ENCODE results near the gene F8A3. TPM values are rescaled to one million over a fixed set of nuclear protein-coding genes. Genes with fewer than 3 reads are reported as not detected.

F8A3 gene
- total and polyA plus RNA-seq, 2 donors (not counting 3 experiments of a cell fraction or from before 2014, with no cell fraction given): 0.06 to 9.7 TPM

DNA sequence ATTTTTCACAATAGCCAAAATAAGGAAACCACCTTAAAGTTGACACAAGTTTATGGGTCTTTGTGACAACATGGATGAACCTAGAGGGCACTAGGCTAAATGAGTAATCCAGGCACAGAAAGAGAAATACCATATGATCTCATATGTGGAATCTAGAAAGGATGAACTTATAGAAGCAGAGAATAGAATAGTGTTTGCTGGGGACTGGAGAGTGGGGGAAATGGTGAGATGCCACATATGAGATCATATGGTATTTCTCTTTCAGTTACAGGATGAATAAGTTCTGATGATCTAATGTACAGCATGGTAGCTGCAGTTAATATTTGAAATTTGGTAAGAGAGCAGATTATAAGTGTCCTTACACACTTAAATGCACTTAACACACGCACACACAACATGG, 40.7 kb downstream of the F8A3 start:
- no peak for DNase-seq (ENCODE audit: low read depth, low spot score)
- dilution Hi-C loops (cut with MboI; ENCODE audit: extremely low pct_ligation_motif_present, low sequenced_read_pairs): no loop called here
- BruUV-seq (replicated peaks): no TSS peak

More for the DNA sequence above, 40.7 kb downstream of the F8A3 start:
- Histone ChIP-seq H3K4me3 (replicated peaks in 1 of 3; ENCODE audit: insufficient read depth in 1 of 3, low read depth in 1 of 3, low read length in 3 of 3) (no peak overlapping the region), H3K9me1 (replicated peaks; ENCODE audit: control insufficient read depth, extremely low read depth, insufficient read depth, low read length) (no peaks in the 10 kb centered on the region), H3K27me3 (ENCODE audit: control insufficient read depth in 2 of 2, insufficient read depth in 2 of 2, low read length in 2 of 2) (no peaks in the 10 kb centered on the region), H3K4me1 (ENCODE audit: control insufficient read depth, extremely low read depth, insufficient read depth, low read length) (no peaks in the 10 kb centered on the region), H3K79me2 (ENCODE audit: control insufficient read depth, insufficient read depth, low read length) (no peaks in the 10 kb centered on the region), H3K9ac (replicated peaks; ENCODE audit: extremely low read depth, insufficient read depth, low read length) (no peak overlapping the region), H2AFZ (ENCODE audit: low read depth, low read length) (no peak overlapping the region), H3K4me2 (ENCODE audit: insufficient read depth, low read length) (no peak overlapping the region), H3K27ac (ENCODE audit: insufficient read depth, low read depth, low read length) (no peak overlapping the region), H3K9me3 (replicated peaks; ENCODE audit: control insufficient read depth, insufficient read depth, low read length) (no peaks in the 10 kb centered on the region), H4K20me1 (replicated peaks; ENCODE audit: control insufficient read depth, extremely low read depth, insufficient read depth, low read length) (no peaks in the 10 kb centered on the region), H3K36me3 (ENCODE audit: control insufficient read depth in 2 of 2, extremely low read depth in 1 of 2, insufficient read depth in 2 of 2, low read length in 2 of 2) (no peaks in the 10 kb centered on the region)
- POLR2A ChIA-PET: no interaction called here
- FAIRE-seq: no peak
- CTCF ChIA-PET: no interaction called here
- intact Hi-C loops (cut with micrococcal nuclease): no loop called here
- TF ChIP-seq FOS (IDR thresholded peaks at IDR 0.05; ENCODE audit: borderline replicate concordance, insufficient read depth, low read length) (no peak), POLR2A (IDR thresholded peaks at IDR 0.05; ENCODE audit: low read depth, low read length) (no peak), EZH2 (IDR thresholded peaks at IDR 0.05; ENCODE audit: borderline replicate concordance, low read depth, low read length, severe bottlenecking) (no peak)
- TF ChIP-seq, protein P1, sequence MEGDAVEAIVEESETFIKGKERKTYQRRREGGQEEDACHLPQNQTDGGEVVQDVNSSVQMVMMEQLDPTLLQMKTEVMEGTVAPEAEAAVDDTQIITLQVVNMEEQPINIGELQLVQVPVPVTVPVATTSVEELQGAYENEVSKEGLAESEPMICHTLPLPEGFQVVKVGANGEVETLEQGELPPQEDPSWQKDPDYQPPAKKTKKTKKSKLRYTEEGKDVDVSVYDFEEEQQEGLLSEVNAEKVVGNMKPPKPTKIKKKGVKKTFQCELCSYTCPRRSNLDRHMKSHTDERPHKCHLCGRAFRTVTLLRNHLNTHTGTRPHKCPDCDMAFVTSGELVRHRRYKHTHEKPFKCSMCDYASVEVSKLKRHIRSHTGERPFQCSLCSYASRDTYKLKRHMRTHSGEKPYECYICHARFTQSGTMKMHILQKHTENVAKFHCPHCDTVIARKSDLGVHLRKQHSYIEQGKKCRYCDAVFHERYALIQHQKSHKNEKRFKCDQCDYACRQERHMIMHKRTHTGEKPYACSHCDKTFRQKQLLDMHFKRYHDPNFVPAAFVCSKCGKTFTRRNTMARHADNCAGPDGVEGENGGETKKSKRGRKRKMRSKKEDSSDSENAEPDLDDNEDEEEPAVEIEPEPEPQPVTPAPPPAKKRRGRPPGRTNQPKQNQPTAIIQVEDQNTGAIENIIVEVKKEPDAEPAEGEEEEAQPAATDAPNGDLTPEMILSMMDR (IDR thresholded peaks at IDR 0.05; ENCODE audit: extremely low read depth in 1 of 2, insufficient read depth in 1 of 2, low read depth in 1 of 2, low read length in 2 of 2): no peak

Small RNAs within 50 kb of the gene (microRNA-seq; reads per million reads assigned to microRNA genes)
- gene MIR1184-3 (ENCODE audit: borderline number of aligned reads, borderline replicate concordance): not detected

Small RNAs within 50 kb of the gene (small RNA-seq; reads per million reads assigned to genes)
- gene MIR1184-3 (ENCODE audit: insufficient read depth, insufficient read length, low read depth, low replicate concordance): not detected

Other genes starting within 250 kb of the F8A3 start
- 45.8 and 51.5 TPM in 2 replicates for gene VBP1, start 242.2 kb downstream of the F8A3 start, total RNA-seq
- 10.0 and 17.3 TPM in 2 replicates for gene VBP1, start 242.2 kb downstream of the F8A3 start, polyA plus RNA-seq
- gene RAB39B, start 194.1 kb downstream of the F8A3 start, total RNA-seq: not detected in 2 replicates
- gene RAB39B, start 194.1 kb downstream of the F8A3 start, polyA plus RNA-seq: not detected in 2 replicates
- gene CLIC2, start 124.0 kb downstream of the F8A3 start, total RNA-seq: 0.25 and 0.73 TPM in 2 replicates
- gene CLIC2, start 124.0 kb downstream of the F8A3 start, polyA plus RNA-seq: 0.11 and 0.23 TPM in 2 replicates
- not detected in 2 replicates for gene F8A2, start 76.5 kb downstream of the F8A3 start, total RNA-seq
- gene F8A2, start 76.5 kb downstream of the F8A3 start, polyA plus RNA-seq: not detected in 2 replicates
- 1.6 and 1.8 TPM in 2 replicates for gene SPRY3, start 154.0 kb upstream of the F8A3 start, total RNA-seq
- 1.4 TPM in 2 replicates for gene SPRY3, start 154.0 kb upstream of the F8A3 start, polyA plus RNA-seq
- 10.2 and 12.1 TPM in 2 replicates for gene TMLHE, start 154.3 kb upstream of the F8A3 start, total RNA-seq
- gene TMLHE, start 154.3 kb upstream of the F8A3 start, polyA plus RNA-seq: 6.3 and 8.0 TPM in 2 replicates

All from endothelial cell of umbilical vein (primary cell).